T follicular helper cell (primary cell): ENCODE measurements around the gene BICDL2.
A peak's percentile ranks its signal among the peaks of the same experiment; 100 is the strongest.
"Not testable (repeated sequence)": the region's sequence is repeated elsewhere in the genome, so short reads cannot be mapped to it uniquely, and the experiment has no call there.

ENCODE experiments used
- DNase-seq: peaks from one replicate; pipeline ENCODE4 v3.0.0-alpha.2; 2020; ENCODE audit warnings: low read depth

The BICDL2 gene

GRCh38 chr16:3065069-3065741 is 28.5 kb upstream of the BICDL2 start, which contains the start of gene IL32:
Gene IL32 (plus strand): TSS chr16:3065640. CDS start chr16:3065812, 172 bp downstream.
- peak; percentile 49 for DNase-seq

GRCh38 chr16:3063625-3064386 is 27.1 kb upstream of the BICDL2 start:
- DNase-seq, result no peak

GRCh38 chr16:3062553-3062952 is 25.8 kb upstream of the BICDL2 start:
- no peak for DNase-seq

GRCh38 chr16:3060339-3061127 is 23.8 kb upstream of the BICDL2 start:
- DNase-seq, result no peak

GRCh38 chr16:3059723-3060242 is 23.0 kb upstream of the BICDL2 start:
- DNase-seq, result no peak

GRCh38 chr16:3059041-3059722 is 22.4 kb upstream of the BICDL2 start:
- peak; percentile 76 for DNase-seq

GRCh38 chr16:3058139-3059030 is 21.6 kb upstream of the BICDL2 start:
- no peak for DNase-seq

GRCh38 chr16:3057181-3058138 is 20.7 kb upstream of the BICDL2 start:
- no peak for DNase-seq

- DNase-seq, result no peak
Observed at GRCh38 chr16:3056336-3057180, 19.8 kb upstream of the BICDL2 start.

GRCh38 chr16:3055734-3056115 is 19.0 kb upstream of the BICDL2 start:
- not testable (repeated sequence) for DNase-seq

GRCh38 chr16:3054965-3055733 is 18.4 kb upstream of the BICDL2 start:
- no peak for DNase-seq

GRCh38 chr16:3053330-3053710 is 16.6 kb upstream of the BICDL2 start:
- not testable (repeated sequence) for DNase-seq

- DNase-seq, result not testable (repeated sequence)
Observed at GRCh38 chr16:3052571-3053329, 16.0 kb upstream of the BICDL2 start.

- DNase-seq, result no peak
Observed at GRCh38 chr16:3051494-3051893, 14.8 kb upstream of the BICDL2 start.

- DNase-seq, result no peak
Observed at GRCh38 chr16:3051009-3051408, 14.3 kb upstream of the BICDL2 start.

- no peak for DNase-seq
Observed at GRCh38 chr16:3050487-3050886, 13.7 kb upstream of the BICDL2 start.

- no peak for DNase-seq
Observed at GRCh38 chr16:3049921-3050481, 13.3 kb upstream of the BICDL2 start.
